Neuronal stem cell (in vitro differentiated cells): ENCODE results near the gene TAF6.

Source experiments
- DNase-seq: peaks from one replicate; pipeline ENCODE4 v3.0.0-alpha.2; 2013; ENCODE audit warnings: low spot score
- H2AFZ ChIP-seq: one replicate; pipeline ENCODE4 v1.6.1; 2013; ENCODE audit warnings: mild to moderate bottlenecking, low read length, inconsistent platforms
- H2AK5ac ChIP-seq: 2 replicates; pipeline ENCODE4 v1.6.1; 2013; ENCODE audit warnings: low read depth, mild to moderate bottlenecking, inconsistent platforms, low read length, moderate library complexity, mixed read lengths
- H2BK120ac ChIP-seq: 2 replicates; pipeline ENCODE4 v1.6.1; 2013; ENCODE audit warnings: low read depth, mild to moderate bottlenecking, inconsistent platforms, low read length, moderate library complexity, mixed read lengths
- H2BK12ac ChIP-seq: one replicate; pipeline ENCODE4 v1.6.1; 2013; ENCODE audit warnings: low read length, inconsistent platforms
- H2BK15ac ChIP-seq: 2 replicates; pipeline ENCODE4 v1.6.1; 2013; ENCODE audit warnings: mild to moderate bottlenecking, low read length, inconsistent platforms, mixed read lengths
- H2BK5ac ChIP-seq: one replicate; pipeline ENCODE4 v1.6.1; 2013; ENCODE audit warnings: inconsistent platforms, mild to moderate bottlenecking, low read length, moderate library complexity
- H3K14ac ChIP-seq: one replicate; pipeline ENCODE4 v1.6.1; 2013; ENCODE audit warnings: low read length, inconsistent platforms
- H3K18ac ChIP-seq: 2 replicates; pipeline ENCODE4 v1.6.1; 2013; ENCODE audit warnings: low read length, inconsistent platforms
- H3K23ac ChIP-seq: 2 replicates; pipeline ENCODE4 v1.6.1; 2013; ENCODE audit warnings: low read depth, mild to moderate bottlenecking, mixed read lengths, low read length, inconsistent platforms; ENCODE audit not compliant: poor library complexity
- H3K27ac ChIP-seq: replicated peaks from 3 replicates; pipeline ENCODE4 v1.5.1; 2013; ENCODE audit warnings: low read length, inconsistent platforms
- H3K27me3 ChIP-seq, 3 experiments: 2 replicates each; pipeline ENCODE4 v1.6.1; 2013; ENCODE audit warnings: low read length in 3 of 3, mild to moderate bottlenecking in 2 of 3, inconsistent platforms in 1 of 3, low read depth in 1 of 3, mixed read lengths in 1 of 3, moderate library complexity in 1 of 3; ENCODE audit not compliant: control insufficient read depth in 3 of 3, insufficient read depth in 3 of 3
- H3K36me3 ChIP-seq, 2 donors: replicated peaks in 1 of 2; 2 replicates each; pipeline ENCODE4 v1.6.1; 2013; ENCODE audit warnings: low read length in 2 of 2; ENCODE audit not compliant: control insufficient read depth in 2 of 2, insufficient read depth in 2 of 2
- H3K4ac ChIP-seq: 2 replicates; pipeline ENCODE4 v1.6.1; 2013; ENCODE audit warnings: inconsistent platforms, mild to moderate bottlenecking, low read length, moderate library complexity
- H3K4me1 ChIP-seq, 2 donors: 1 replicate in 1 of 2; 2 replicates in 1 of 2; pipeline ENCODE4 v1.6.1; 2013; ENCODE audit warnings: low read length in 2 of 2, low read depth in 1 of 2; ENCODE audit not compliant: control insufficient read depth in 2 of 2, insufficient read depth in 1 of 2
- H3K4me2 ChIP-seq: one replicate; pipeline ENCODE4 v1.6.1; 2013; ENCODE audit warnings: mild to moderate bottlenecking, low read length, inconsistent platforms; ENCODE audit not compliant: insufficient read depth, poor library complexity, severe bottlenecking
- H3K4me3 ChIP-seq, 2 donors: 2 replicates each; pipeline ENCODE4 v1.5.1; 2013; ENCODE audit warnings: low read length in 2 of 2, mild to moderate bottlenecking in 2 of 2, inconsistent platforms in 1 of 2, moderate library complexity in 1 of 2
- H3K79me1 ChIP-seq: one replicate; pipeline ENCODE4 v1.6.1; 2013; ENCODE audit warnings: low read depth, mild to moderate bottlenecking, inconsistent platforms, low read length, moderate library complexity
- H3K9ac ChIP-seq: one replicate; pipeline ENCODE4 v1.6.1; 2013; ENCODE audit warnings: mild to moderate bottlenecking, low read depth, low read length, inconsistent platforms; ENCODE audit not compliant: poor library complexity
- H3K9me3 ChIP-seq, 2 donors: replicated peaks in 1 of 2; 2 replicates each; pipeline versions ENCODE3 to v1.6.1; 2013; ENCODE audit warnings: low read length in 2 of 2, mild to moderate bottlenecking in 2 of 2, inconsistent platforms in 1 of 2, low read depth in 1 of 2, mixed read lengths in 1 of 2, moderate library complexity in 1 of 2; ENCODE audit not compliant: control insufficient read depth in 2 of 2, insufficient read depth in 1 of 2
- H4K8ac ChIP-seq: one replicate; pipeline ENCODE4 v1.6.1; 2013; ENCODE audit warnings: low read depth, mild to moderate bottlenecking, inconsistent platforms, low read length, moderate library complexity
- H4K91ac ChIP-seq: one replicate; pipeline ENCODE4 v1.6.1; 2013; ENCODE audit warnings: low read length, low read depth, mild to moderate bottlenecking, inconsistent platforms; ENCODE audit not compliant: poor library complexity
- WGBS, 2 donors: extraction: QIAGEN DNeasy Blood & Tissue Kit; methylation state at CpG; one replicate each; pipeline ENCODE4 v1.1.7; 2013; ENCODE audit warnings: missing lambda C conversion rate in 2 of 2, mixed read lengths in 1 of 2; ENCODE audit not compliant: insufficient read length in 2 of 2, insufficient replicate concordance in 1 of 2; ENCODE audit errors: extremely low coverage in 2 of 2; 5-methylcytosine and 5-hydroxymethylcytosine counted together

The TAF6 gene

DNA sequence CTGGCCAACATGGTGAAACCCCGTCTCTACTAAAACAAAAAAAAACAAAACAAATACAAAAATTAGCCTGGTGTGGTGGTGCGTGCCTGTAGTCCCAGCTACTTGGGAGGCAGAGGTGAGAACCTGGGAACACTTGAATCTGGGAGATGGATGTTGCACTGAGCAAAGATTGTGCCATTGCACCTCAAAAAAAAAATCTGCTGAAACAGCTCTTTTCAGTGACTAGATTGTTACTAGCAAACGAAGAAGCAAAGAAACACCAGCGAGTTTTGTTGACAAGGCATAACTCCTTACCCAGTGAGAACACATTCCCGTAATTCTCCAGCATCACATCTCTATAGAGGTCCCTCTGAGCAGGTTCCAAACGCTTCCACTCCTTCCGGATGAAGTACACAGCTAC lies 44.3 kb downstream of the TAF6 start:
- peaks cover 7% of the 10 kb centered on the region for H3K79me1 ChIP-seq
- H4K8ac ChIP-seq, result no peak overlapping the region
- H3K27me3 ChIP-seq, result no peaks in the 10 kb centered on the region
- H3K36me3 ChIP-seq, result peaks cover 83 to 100% of the 10 kb centered on the region in 2 donors
- DNase-seq, result no peak
- no peak overlapping the region for H3K23ac ChIP-seq
- no peak overlapping the region for H3K18ac ChIP-seq
- WGBS, 2 donors, result no CpG with 5 or more reads among the region's 7 CpGs
- H3K4me1 ChIP-seq, result peaks cover 0 to 2% of the 10 kb centered on the region in 2 donors
- no peak overlapping the region for H2BK15ac ChIP-seq
- H3K4me2 ChIP-seq, result no peak overlapping the region
- no peak overlapping the region for H2BK5ac ChIP-seq
- no peak overlapping the region for H3K14ac ChIP-seq
- H2AK5ac ChIP-seq, result no peak overlapping the region
- no peak overlapping the region for H2BK120ac ChIP-seq
- H2BK12ac ChIP-seq, result no peak overlapping the region
- no peak overlapping the region for H4K91ac ChIP-seq
- no peak overlapping the region for H3K27ac ChIP-seq
- no peak overlapping the region for H3K9ac ChIP-seq
- H3K4ac ChIP-seq, result no peak overlapping the region
- H2AFZ ChIP-seq, result no peak overlapping the region
- peaks cover 73 to 93% of the 10 kb centered on the region in 2 donors for H3K9me3 ChIP-seq
- H3K4me3 ChIP-seq, result no peak overlapping the region

- no peaks in the 10 kb centered on the region for H3K27me3 ChIP-seq
- no CpG with 5 or more reads among the region's 10 CpGs for WGBS, 2 donors
- H2BK12ac ChIP-seq, result no peak overlapping the region
- no peak overlapping the region for H2BK5ac ChIP-seq
- peaks cover 6% of the 10 kb centered on the region for H3K79me1 ChIP-seq
- peaks cover 70 to 82% of the 10 kb centered on the region in 2 donors for H3K9me3 ChIP-seq
- DNase-seq, result no peak
- no peak overlapping the region for H3K4ac ChIP-seq
- no peaks in the 10 kb centered on the region for H3K4me1 ChIP-seq
- no peak overlapping the region for H4K8ac ChIP-seq
- H3K27ac ChIP-seq, result no peak overlapping the region
- H2BK120ac ChIP-seq, result no peak overlapping the region
- no peak overlapping the region for H2BK15ac ChIP-seq
- H4K91ac ChIP-seq, result no peak overlapping the region
- no peak overlapping the region for H3K9ac ChIP-seq
- no peak overlapping the region for H2AK5ac ChIP-seq
- peak overlapping the region in 1 of 2 donors; percentile 12 for H3K4me3 ChIP-seq
- H3K14ac ChIP-seq, result no peak overlapping the region
- no peak overlapping the region for H3K4me2 ChIP-seq
- H3K23ac ChIP-seq, result no peak overlapping the region
- H3K18ac ChIP-seq, result no peak overlapping the region
- H3K36me3 ChIP-seq, result peaks cover 77 to 98% of the 10 kb centered on the region in 2 donors
- no peak overlapping the region for H2AFZ ChIP-seq
Observed at GRCh38 chr7:100072462-100072861, 46.7 kb downstream of the TAF6 start.

GRCh38 chr7:100071018-100071723 lies 48.0 kb downstream of the TAF6 start:
- WGBS, 2 donors, result no CpG with 5 or more reads among the region's 11 CpGs
- Histone ChIP-seq H3K4me1 (no peaks in the 10 kb centered on the region), H2AFZ (no peak overlapping the region), H3K4ac (no peak overlapping the region), H3K9ac (no peak overlapping the region), H3K23ac (no peak overlapping the region), H3K79me1 (peaks cover 2% of the 10 kb centered on the region), H4K91ac (no peak overlapping the region), H3K36me3 (peaks cover 69 to 87% of the 10 kb centered on the region in 2 donors), H2BK12ac (no peak overlapping the region), H3K18ac (no peak overlapping the region), H3K27ac (no peak overlapping the region), H3K27me3 (no peaks in the 10 kb centered on the region), H2AK5ac (no peak overlapping the region), H3K14ac (no peak overlapping the region), H3K9me3 (peaks cover 64 to 71% of the 10 kb centered on the region in 2 donors), H3K4me3 (no peak overlapping the region), H4K8ac (no peak overlapping the region), H2BK15ac (no peak overlapping the region), H2BK5ac (no peak overlapping the region), H3K4me2 (no peak overlapping the region), H2BK120ac (no peak overlapping the region)
- no peak for DNase-seq

DNA sequence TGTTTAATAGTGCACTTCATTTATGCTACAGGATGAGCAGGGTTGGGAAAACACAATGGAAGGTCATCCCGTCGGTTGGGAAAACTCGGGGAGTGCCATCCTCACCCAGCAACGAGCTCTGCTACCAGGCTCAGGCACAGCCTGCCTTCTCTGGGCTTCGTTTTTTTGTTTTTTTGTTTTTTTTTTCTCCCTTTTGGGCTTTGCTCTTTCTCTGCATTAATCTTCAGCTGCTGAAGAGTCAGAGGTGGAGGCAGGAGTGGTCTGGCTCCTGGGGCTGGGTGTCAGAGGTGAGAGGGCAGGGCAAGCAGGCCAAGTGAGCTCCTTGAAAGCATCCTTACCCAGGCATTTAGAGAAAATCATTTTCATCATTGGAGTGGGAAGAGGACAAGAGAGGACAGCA lies 49.2 kb downstream of the TAF6 start:
- no peak overlapping the region for H2AFZ ChIP-seq
- H3K23ac ChIP-seq, result no peak overlapping the region
- H4K91ac ChIP-seq, result no peak overlapping the region
- H3K4me2 ChIP-seq, result no peak overlapping the region
- no peak overlapping the region for H4K8ac ChIP-seq
- peaks cover 63 to 86% of the 10 kb centered on the region in 2 donors for H3K36me3 ChIP-seq
- H3K4me3 ChIP-seq, result no peak overlapping the region
- H3K18ac ChIP-seq, result no peak overlapping the region
- no peak overlapping the region for H3K4ac ChIP-seq
- no peak overlapping the region for H3K9ac ChIP-seq
- no peaks in the 10 kb centered on the region for H3K27me3 ChIP-seq
- peaks cover 53 to 60% of the 10 kb centered on the region in 2 donors for H3K9me3 ChIP-seq
- WGBS, 2 donors, result no CpG with 5 or more reads among the region's 5 CpGs
- no peak overlapping the region for H3K27ac ChIP-seq
- H2AK5ac ChIP-seq, result no peak overlapping the region
- no peak overlapping the region for H2BK5ac ChIP-seq
- no peaks in the 10 kb centered on the region for H3K79me1 ChIP-seq
- H3K14ac ChIP-seq, result no peak overlapping the region
- no peak overlapping the region for H2BK120ac ChIP-seq
- DNase-seq, result no peak
- H2BK12ac ChIP-seq, result no peak overlapping the region
- no peaks in the 10 kb centered on the region for H3K4me1 ChIP-seq
- H2BK15ac ChIP-seq, result no peak overlapping the region
